ENCODE data around the gene MGMT.

Gene MGMT

DNA sequence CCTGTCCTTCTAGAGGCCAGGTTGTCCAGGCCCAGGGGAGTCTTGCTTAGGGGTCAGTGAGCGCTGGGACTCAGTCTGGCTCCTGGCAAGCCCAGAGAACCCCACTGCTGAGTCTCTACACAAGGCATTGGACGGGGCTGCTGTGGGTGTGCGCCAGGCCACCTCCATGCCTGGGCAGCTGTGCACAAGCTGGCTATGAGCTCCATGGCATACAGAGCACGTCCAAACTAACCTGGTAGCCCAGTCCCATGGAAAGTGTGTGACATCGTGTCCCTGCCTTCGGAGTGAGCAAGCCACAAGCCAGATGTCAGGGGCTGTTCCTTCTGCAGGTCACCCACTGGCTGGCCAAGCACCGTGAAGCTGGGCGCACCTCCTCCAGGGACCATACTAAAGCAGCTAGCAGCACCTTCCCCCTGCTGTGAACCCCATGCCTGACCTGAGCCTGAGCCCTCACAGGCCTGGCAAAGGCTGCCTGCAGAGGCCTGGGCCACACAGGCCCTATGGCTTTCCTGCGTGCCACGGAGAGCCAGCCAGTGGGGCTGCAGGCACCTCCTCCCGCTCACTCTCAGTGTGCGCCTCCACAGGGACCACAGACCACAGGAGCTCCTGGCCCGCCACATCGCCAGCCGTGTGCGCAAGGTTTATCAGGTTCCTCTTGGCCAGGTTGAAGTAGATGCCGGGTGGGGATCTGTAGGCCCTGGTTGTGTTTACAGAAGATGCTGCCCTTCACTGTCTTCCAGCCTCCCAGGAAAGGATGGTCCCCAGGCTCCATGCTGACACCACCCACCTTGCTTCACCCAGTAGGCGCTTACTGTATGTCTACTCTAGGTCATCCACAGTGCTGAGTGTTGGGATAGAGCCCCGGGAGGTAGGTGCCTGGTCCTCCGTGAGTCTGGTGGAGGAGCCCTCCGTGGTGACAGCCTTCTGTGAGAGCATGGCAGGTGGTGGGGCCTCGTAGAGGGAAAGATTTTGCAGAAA is 277.4 kb downstream of the MGMT start:
- DNase-seq, result no peak

DNA sequence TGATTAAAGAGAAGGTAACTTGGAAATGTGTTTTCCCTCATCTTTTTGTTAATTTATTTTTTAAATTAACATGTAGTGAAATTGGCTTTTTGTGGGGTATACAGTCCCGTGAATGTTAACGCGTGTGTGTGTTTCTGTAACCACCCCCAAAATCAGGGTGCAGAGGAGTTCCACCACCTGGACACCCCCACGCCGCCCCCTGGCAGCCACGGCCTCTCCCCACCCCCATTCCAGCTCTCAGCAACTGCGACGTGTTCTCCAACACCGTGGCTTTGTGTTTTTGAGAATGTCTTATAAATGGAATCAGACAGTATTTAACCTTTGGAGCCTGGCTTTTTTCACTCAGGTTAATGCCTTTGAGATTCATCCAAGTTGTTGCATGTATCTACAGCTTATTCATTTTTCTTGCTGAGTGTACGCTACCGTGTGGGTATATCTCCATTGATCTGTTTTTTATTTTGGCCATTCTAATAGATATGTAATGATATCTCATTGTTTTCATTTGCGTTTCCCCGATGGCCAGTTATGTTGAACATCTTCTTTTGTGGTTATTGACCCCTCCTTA is 278.2 kb downstream of the MGMT start:
- no peak for DNase-seq

DNA sequence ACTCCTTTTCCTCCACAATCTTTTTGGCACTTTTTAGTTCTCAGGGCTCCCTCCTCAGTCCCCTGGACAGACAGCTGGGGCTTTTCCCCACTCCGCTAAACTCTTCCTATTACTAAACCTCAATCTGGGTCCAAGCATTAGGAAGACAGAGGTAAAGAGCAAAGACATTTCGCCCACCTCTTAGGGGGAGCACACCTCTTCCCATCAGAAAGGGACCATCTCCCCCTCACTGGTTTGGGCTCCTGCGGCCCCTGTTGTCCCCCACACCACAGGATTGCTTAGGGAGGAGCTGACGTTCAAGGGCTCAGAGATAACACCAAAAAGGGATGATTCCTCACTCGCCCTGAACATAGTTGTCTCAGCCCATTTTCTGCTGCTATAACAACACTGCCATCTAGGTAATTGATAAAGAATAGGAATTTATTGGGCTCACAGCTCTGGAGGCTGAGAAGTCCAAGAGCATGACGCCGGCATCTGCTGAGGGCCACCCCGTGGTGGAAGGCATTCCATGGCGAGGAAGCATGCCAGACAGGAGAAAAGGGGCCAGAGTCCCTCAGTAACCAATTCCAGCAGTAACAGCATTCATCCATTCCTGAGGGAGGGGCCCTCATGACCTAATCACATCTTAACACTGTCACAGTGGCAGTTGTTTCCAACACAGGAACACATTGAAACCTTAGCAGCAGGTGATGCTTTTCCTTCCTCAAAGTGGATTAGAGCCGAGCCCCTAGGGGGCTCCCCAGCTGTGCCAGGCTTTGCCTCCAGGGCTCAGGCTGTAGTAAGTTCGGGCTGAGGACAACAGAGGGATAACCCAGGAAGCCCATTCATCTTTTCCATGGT is 287.4 kb downstream of the MGMT start:
- no peak for DNase-seq

DNA sequence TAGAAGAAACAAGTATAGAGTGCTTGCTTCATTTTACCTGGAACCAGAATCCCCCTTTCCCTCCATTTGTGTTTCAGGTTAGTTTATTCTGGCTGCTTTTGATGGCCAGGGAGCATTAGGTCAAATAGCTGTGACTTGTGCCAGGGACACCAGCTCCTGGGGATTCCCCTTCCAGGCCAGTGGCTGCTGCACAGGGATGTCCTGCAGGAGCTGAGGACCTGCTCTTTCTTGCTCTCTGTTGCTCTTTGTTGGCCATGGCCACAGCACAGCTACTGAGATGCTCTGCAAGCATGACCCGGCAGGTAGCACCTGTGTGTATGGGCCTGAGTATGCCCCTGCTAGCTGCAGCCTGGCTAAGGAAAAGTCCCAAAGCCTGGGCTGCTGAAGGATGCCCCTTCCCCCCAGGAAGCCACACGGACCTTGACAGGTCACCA is 288.1 kb downstream of the MGMT start:
- DNase-seq, result no peak

DNA sequence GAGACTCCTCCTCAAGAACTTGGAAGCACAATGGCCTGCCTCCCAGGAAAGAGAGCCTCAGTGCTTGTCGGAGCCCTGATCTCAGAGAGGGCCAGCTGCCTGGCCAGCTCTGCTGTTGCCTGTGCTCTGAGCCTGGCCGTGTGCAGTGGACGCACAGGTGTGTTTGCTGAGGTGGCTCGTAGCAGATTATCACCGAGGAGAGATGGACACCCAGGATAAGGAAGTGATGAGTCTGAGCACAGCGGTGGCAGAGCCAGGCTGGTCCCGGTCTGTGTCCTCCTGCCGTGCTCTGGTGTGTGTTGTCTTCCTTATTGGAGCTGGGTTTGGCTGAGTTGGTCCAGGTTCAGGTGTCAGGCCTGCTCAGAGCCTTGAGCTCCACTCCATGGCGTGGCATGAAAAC is 288.6 kb downstream of the MGMT start:
- DNase-seq, result no peak

DNA sequence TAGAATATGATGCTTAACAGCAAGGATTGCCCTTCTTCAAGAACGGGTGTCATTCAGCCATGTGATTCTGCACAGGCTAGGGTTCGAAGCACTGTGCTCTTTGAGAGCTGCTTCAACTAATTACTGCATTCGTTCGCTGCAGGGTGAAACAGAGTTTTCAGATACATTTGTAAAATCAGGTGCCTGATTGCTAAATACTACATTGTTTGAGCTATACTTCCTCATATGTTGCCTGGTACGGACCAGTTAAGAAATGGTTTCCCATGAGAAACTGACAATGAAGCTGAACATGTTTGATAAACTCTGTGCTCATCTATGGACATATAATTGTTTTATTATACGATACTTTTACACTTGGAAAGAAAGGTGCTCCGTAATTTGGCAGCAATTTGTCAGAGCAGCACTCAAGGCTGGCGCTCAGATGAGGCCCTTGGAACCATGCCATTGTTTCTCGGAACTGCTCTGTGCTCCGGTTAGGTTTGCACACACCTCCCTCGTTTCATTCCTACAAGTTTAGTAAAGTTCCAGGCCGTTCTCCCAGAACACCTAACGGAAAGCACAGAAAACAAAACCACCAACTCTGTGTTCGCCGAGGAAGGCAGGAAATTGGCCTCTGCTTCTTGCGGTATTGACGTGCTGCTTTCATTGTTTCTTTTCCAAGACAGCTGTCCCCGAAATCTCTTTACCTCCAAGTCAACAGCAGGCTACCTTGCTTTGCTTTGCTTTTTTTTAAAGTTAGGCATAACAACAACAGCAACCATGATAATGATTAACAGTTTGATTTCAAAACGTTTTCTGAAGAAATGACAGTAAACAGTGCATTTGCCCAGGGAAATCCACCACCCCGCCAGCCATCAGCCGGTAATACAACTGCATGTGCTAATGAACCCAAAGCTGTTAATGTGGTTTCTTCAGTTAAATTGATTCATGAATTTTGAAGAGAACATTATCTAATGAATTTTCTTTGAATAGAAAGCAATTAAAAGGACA is 290.2 kb downstream of the MGMT start:
- DNase-seq, result peak; percentile 1

DNA sequence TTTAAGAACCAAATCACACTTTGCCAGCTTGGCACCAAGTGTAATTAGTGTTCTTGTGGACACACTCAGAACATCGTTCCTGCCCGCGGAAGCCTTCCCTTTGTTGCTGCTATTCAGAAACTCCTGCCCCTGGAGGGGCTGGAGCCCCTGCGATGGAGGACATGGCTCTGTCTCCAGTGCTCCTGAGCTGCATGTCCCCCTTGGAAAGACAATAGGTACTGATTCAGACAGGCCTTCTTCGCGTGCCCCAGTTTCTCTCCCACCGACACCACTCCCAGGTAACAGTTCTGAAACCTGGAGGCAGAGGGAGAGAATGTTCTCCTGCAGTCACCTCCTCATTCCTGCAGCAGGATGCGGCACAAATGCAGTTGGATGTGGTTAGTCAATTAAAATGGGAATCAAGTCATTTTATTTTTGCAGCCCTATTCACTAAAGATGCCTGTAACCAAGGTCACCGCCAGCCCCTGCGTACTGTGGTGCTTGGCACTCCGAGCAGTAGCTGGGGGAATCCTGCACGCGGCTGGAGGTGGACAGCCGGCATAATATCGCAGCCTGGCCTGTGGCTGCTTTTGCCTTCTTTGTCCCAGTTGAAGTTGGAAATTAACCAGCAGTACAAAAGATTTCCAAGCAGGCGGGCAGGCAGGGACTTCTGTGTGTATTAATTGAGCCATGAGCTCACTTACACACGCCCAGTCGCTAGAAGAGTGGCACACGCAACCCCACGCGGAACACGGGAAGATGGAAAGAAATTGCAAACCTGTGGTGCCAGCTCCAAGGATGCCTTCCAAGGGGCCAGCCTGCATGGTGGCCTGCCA is 291.4 kb downstream of the MGMT start:
- DNase-seq, result no peak

DNA sequence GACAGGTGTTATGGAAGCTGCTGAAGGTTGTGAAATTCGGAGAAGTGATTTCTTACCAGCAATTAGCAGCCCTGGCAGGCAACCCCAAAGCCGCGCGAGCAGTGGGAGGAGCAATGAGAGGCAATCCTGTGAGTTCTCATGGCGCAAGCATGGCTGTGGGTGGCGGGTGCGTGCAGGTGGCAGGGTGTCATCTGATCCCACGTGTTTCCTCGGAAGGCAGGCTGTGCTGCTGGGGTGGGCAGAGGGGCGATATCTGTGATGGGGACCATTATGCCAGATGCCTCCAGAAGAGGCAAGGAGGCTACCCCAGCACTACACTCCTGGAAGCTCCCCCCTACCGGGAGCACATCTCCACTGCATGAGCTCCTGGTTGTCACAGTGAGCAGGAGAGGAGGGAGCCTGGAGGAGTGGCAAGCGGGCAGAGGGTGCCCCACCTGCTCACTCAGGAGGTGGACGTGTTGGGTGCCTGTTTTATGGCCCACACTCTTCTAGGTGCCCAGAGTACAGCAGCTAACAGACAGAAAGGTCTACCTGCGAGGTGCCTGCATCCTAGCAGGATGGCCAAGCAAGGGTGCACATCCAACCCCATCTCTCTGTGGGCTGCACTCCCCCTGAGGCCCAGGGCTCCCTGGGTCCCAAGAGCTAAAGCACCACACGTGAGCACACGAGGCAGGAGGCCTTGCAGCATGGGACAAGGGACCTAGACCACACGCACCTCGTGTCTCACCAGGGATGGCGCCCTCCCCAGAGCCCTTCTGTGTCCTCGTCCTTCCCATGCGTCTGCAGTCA is 292.4 kb downstream of the MGMT start:
- DNase-seq, result no peak

DNA sequence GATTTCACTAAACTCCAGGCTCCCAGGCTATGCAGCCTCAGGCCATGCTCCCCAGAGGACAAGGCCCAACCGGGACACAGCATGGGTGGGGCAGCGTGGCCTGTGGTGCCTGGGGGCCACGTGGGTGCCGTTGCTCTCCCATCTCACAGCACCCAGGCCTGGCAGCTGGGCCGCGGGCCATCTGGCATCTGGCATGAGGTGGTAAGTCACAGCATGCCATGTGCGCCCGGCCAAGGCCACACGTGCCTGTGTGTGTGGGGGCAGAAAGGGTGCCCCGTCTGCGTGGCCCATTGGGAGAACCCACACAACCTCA is 292.9 kb downstream of the MGMT start:
- DNase-seq, result no peak

DNA sequence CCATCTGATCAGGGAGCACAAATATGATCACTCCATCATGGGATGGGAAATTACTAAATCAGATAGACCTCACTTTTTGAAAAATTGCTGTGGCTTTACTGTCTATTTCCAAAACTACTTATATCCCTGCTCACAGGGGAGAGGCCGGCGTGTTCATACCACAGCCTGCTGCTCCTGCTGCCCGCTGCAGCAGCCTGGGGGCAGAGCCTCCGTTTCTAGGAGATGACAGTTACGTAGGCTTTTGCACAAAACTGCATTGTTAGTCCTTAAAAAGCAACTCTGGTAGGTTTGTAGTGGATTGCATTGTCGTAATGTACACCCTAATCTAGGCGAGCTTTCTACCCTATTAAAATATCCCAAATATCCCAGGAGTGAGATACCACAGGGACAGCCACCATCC is 293.4 kb downstream of the MGMT start:
- DNase-seq, result no peak

DNA sequence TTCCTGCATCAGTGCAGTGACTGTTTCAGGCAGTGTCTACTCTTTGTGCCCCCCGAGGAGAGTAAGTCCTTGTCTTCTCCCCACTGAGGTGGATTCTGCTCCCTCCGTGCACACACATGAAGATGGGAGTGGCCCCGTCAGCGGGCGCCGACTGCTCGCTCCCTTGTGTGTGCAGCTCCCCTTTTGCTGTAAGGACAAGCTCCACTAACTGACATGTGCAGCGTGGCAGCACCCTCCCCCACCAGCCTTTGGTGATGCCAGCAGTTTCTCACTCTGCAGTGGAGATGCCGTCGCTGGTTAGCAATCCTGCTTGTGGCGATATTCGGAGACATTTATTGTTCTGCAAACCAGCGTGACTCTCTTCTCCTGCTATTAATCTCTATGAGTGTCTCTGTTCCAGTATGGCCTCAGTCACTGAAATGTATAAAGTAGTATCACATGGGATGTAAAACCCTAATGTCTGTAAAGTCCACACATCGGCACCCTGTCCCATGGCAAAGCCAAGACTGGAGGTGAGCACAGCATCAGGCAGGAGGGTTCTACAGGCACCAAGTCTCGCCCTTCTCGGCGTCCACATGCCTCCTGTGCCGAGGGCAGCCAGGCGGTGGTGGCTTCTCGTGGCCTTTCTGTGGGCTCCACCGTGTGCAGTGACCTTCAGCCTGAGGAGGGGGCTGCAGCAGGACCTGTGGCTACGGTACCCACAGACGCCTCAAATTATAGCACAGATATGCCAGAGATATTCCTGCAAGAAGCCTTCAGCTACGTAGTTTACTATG is 294.3 kb downstream of the MGMT start:
- DNase-seq, result no peak

DNA sequence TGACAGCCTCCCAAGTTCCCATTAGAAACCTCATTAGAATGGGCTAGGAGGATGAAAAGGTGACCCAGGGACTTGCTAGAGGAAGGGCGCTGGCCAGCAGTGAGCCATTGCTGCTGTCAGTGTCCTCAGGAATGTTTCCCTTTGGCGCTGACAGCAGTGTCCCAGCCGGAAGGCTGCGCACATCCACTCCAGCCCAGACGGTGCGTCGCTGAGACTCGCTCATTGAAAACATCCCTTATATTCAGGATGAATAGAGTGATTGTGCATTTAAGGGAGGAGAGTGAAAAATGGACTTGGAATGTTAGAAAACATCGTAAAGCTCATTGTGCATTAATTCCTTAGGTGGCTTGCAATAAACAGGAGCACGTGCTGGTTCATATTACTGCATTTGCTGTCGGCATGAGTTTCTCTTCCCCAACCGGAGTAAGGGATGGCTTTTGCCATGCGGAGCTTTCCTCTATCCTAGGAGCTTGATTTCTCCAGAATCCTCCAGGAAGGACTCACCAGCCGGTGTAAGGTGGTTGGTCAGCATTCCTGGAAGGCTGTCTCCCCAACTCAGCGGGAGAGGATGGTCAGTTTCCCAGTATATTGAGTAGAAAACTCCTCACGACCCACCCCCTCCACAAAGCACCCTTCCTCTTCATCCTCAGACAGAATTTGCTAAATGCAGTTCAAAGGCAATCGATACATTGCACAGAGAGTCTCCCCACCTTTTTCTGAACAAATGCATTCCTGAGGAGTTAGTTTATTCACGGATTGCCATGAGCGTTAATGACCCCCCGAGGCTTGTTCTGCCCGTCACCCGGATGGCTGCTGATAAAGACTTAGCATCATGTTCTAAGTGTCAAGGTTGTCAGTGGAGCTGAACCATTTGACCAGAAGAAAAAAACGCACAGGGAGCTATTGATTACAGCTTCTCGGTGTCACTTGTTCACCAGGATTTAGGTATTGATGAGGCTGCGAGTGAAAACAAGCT is 295.2 kb downstream of the MGMT start:
- no peak for DNase-seq

DNA sequence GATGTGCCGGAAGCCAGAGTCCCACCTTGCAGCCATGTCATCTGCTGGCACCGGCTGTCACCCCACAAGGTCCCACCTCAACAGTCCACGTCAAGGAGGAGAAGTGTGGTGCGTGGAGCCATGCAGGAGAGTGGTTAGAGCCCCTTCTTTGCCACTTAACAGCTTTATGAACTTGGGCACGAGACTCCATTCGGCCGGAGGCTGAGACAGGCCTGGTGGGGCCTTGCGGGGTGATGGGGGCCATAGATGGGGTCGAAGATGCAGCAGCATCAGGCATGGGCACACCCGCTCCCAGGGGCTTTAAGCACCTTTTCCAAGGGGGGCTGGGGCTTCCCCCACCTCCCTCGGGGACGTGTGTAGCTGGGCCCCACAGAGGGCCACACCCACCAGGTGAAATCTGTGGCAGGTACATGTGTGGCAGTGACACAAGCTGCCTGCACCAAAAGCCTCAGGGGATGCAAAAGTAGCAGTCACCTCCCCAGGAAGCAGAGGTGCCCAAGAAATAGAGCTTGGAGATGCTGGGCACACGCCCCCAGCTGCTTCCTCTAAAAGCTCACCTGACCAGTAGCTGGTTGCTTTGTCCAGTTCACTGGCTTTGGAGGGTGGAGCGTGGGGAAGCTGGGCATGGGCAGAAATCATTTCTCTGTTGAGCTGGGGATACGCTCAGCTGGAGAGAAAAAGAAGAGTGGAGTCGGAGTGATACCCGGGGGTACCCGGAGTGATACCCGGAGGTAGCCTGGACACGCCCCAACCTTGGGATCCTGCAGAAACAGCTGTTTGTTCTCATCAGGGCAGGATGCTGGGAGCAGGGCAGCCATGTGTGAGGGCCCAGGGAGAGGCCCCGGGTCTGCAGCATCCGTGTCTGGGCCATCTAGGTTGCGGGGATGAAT is 297.2 kb downstream of the MGMT start:
- no peak for DNase-seq

DNA sequence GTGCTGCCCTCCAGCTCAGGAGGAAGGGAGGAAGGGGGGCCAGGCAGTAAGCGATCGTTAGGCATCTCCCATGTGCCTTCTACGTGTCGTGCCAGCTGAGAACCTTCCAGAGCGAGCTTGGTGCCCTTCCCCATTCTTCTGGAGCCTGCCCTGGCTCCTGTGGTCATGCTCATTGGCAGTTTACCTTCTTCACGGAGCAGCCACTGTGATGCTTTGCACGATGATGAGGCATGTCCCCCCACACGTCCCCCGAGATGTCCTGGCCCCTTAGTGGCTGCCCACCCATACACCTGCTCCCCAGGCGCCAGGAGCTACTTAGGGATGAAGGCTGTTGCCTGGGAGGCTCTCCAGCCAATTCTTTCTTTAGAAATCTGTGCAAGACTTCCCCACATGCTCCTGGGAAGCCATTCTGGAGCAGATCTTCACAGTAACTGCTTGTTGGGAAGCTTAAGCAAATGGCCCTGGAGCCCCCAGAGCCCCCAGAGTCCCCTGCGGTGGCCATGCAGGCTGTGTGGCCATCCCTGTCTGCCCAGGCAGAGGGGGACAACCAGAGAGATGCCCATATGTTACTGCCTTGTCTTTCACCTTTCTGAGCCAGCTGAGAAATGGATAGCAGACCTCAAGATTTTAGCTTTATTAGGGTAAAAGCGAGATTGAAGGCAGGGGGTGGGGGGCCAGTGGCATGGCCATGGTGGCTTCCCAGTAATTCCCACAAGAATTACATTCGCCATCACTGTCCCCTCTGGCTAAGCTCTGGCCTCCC is 298.0 kb downstream of the MGMT start:
- DNase-seq, result no peak

DNA sequence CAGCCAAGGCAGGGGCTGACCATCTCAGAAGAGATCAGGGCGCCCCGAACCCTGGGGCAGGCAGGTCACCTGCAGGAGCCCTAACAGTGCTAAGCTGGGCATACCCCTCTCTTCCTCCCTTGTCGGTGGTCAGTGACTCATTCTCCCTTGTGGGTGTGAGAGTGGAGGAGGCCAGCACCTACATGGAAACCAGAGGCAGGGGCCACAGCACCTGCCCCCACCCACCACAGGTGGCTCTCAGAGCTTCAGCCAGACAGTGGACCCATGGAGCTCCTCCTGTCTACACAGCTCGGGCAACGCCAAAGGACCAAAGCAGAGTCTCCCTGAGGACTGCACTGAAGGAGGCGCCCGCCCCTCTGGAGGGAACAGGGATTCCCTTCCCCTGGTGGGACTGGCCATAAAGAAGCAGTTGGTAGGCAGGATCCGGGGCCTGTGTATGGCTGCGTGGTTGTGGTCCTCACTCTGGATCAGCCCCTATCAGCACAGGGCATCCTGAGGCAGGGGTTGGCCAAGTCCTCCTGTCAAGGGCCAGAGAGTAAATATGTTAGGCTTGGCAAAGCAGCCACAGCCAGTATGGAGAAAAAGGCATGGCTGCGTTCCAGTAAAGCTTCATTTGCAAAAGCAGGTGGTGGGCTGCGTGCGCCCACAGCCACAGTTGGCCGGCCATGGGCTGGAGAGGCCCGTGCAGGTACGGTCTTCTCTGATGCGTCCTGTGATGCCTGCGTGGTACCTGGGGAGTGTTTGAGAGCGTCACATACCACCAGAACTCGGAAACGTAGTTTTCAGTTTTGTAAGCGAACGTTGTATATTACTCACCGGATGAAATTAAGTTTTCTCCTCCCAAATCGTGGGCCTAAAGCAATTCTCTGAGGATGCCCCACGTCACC is 298.9 kb downstream of the MGMT start:
- no peak for DNase-seq

All from NCI-H2029 (cell line).